ENCODE measurements around the gene USP48. TPM values are rescaled to one million over a fixed set of nuclear protein-coding genes. Genes with fewer than 3 reads are reported as not detected.
"Not testable (repeated sequence)": the region's sequence is repeated elsewhere in the genome, so short reads cannot be mapped to it uniquely, and the experiment has no call there.

USP48 gene
- total and polyA plus RNA-seq, 2 of the 8 experiments (the other 6 are each of a cell fraction or from before 2014, with no cell fraction given) = 12.8 to 83.5 TPM

DNA sequence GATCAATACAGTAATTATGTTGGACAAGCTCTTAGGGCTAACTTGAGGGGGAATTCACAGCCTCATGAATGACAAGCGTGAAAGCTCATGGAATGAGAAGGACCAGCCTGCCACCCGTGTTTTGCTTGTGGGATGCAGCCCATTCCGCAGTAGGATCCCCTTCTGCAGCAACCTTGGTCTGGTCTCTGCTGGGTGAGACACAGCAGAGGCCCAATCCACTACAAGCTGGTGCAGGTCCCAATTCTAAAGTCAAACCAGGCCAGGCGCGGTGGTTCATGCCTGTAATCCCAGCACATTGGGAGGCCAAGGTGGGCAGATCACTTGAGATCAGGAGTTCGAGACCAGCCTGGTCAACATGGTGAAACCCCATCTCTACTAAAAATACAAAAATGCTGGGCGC is 109.1 kb downstream of the USP48 start:
- not testable (repeated sequence) for H3K56ac ChIP-seq (replicated peaks; ENCODE audit: insufficient read length, low read depth, low read length); H3K9ac ChIP-seq (replicated peaks in 1 of 4; ENCODE audit: extremely low read depth in 1 of 4, low read depth in 3 of 4, low read length in 3 of 4); H2AK5ac ChIP-seq (ENCODE audit: low read depth, low read length); H2BK5ac ChIP-seq (ENCODE audit: low read depth, low read length); H3K4me2 ChIP-seq (ENCODE audit: insufficient read depth in 1 of 2, low read depth in 2 of 2, low read length in 2 of 2); H3K9me3 ChIP-seq (ENCODE audit: insufficient read depth in 2 of 2, low read depth in 1 of 2, low read length in 1 of 2); H3K18ac ChIP-seq (ENCODE audit: extremely low read depth, low read length); H3K27ac ChIP-seq (ENCODE audit: low read depth, low read length); H3K36me3 ChIP-seq (ENCODE audit: control insufficient read depth in 2 of 4, insufficient read depth in 4 of 4, low read length in 3 of 4); H2BK12ac ChIP-seq (ENCODE audit: low read depth, low read length); H4K5ac ChIP-seq (ENCODE audit: insufficient read length, low read depth, low read length); DNase-seq (ENCODE audit: low read depth in 1 of 2, low spot score in 2 of 2); H3K79me2 ChIP-seq (ENCODE audit: control insufficient read depth in 1 of 2, insufficient read depth in 2 of 2, low read length in 2 of 2); H2BK15ac ChIP-seq (ENCODE audit: low read length); H4K91ac ChIP-seq (replicated peaks; ENCODE audit: insufficient read length, low read length); H2BK20ac ChIP-seq (ENCODE audit: low read length); H3K4ac ChIP-seq (replicated peaks; ENCODE audit: insufficient read length, low read depth, low read length); H2AFZ ChIP-seq (ENCODE audit: low read length); H3K4me3 ChIP-seq (ENCODE audit: extremely low read depth in 1 of 4, insufficient read depth in 2 of 4, low read depth in 3 of 4, low read length in 4 of 4); H4K20me1 ChIP-seq (replicated peaks in 1 of 2; ENCODE audit: control insufficient read depth in 1 of 2, insufficient read depth in 2 of 2, low read length in 2 of 2); H2BK120ac ChIP-seq (replicated peaks; ENCODE audit: low read depth, low read length); H3K79me1 ChIP-seq (ENCODE audit: low read depth, low read length); H3K23ac ChIP-seq (ENCODE audit: insufficient read length); FAIRE-seq; H4K8ac ChIP-seq (ENCODE audit: extremely low read depth, insufficient read depth, low read length); H3K23me2 ChIP-seq (ENCODE audit: low read depth, low read length); H3K14ac ChIP-seq (ENCODE audit: insufficient read length)
- ChIA-PET CTCF (ENCODE audit: partially characterized antibody) (interaction anchor here (1.2 to 1.3 kb wide), 2 partner anchors 9 to 108 kb away, joined by 3 to 6 read pairs; no protein-coding TSS in a partner anchor), POLR2A (ENCODE audit: partially characterized antibody) (interaction anchor here (0.5 to 2.0 kb wide), 3 partner anchors 108 to 269 kb away, joined by 3 to 6 read pairs (median 3); no protein-coding TSS in a partner anchor)
- peaks cover 0 to 18% (median 6%) of the 10 kb centered on the region in 4 experiments; a peak in 6 of 7 replicates for H3K4me1 ChIP-seq (replicated peaks in 1 of 4; ENCODE audit: control insufficient read depth in 3 of 4, insufficient read depth in 4 of 4, low read length in 3 of 4)
- H3K27me3 ChIP-seq (replicated peaks in 1 of 4; ENCODE audit: control insufficient read depth in 3 of 4, extremely low read depth in 1 of 4, insufficient read depth in 3 of 4, low read length in 3 of 4) = peaks cover 0 to 15% (median 8%) of the 10 kb centered on the region in 4 experiments; a peak in 5 of 7 replicates
- WGBS, 2 experiments (ENCODE audit: extremely low coverage in 1 of 2, insufficient coverage in 1 of 2, insufficient read length in 1 of 2, insufficient replicate concordance in 2 of 2, low coverage in 1 of 2, low lambda C conversion rate in 2 of 2, missing lambda C conversion rate in 1 of 2) = 92% methylated on average over 7 of the region's 7 CpGs; no CpG with 5 or more reads in 1 of the 2 experiments
